ENCODE results near the gene CNTNAP2.

DNA sequence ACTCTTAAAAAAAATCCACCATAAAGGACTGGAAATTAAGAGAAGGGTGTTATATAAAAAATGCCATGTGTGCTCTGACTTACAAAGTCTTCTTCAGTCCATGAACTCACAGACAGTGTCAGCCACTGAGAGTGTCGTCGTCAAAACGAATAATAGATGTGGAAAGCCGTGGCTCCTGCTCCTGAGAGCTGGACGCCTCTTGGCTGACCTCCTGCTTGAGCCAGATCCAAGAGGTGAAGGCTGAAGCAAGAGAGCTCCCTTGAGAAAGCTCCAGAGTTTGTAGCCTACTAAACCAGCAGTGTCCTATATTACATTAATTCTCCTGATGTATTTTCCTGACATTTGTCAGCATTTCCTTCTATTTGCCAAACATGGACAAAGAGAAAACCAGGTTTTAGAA is 2239.7 kb downstream of the CNTNAP2 start:
- TF ChIP-seq, protein P1, sequence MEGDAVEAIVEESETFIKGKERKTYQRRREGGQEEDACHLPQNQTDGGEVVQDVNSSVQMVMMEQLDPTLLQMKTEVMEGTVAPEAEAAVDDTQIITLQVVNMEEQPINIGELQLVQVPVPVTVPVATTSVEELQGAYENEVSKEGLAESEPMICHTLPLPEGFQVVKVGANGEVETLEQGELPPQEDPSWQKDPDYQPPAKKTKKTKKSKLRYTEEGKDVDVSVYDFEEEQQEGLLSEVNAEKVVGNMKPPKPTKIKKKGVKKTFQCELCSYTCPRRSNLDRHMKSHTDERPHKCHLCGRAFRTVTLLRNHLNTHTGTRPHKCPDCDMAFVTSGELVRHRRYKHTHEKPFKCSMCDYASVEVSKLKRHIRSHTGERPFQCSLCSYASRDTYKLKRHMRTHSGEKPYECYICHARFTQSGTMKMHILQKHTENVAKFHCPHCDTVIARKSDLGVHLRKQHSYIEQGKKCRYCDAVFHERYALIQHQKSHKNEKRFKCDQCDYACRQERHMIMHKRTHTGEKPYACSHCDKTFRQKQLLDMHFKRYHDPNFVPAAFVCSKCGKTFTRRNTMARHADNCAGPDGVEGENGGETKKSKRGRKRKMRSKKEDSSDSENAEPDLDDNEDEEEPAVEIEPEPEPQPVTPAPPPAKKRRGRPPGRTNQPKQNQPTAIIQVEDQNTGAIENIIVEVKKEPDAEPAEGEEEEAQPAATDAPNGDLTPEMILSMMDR (IDR thresholded peaks at IDR 0.05) = no peak
- TF ChIP-seq POLR2A (IDR thresholded peaks at IDR 0.05) (no peak), POLR2AphosphoS5 (IDR thresholded peaks at IDR 0.05; ENCODE audit: insufficient read depth in 1 of 2, low read depth in 1 of 2) (no peak)
